ENCODE data around the gene CHD3. TPM values are rescaled to one million over a fixed set of nuclear protein-coding genes. Genes with fewer than 3 reads are reported as not detected.

CHD3 gene
- total RNA-seq, 1 experiment from 2014 or later: 84.6 TPM

DNA sequence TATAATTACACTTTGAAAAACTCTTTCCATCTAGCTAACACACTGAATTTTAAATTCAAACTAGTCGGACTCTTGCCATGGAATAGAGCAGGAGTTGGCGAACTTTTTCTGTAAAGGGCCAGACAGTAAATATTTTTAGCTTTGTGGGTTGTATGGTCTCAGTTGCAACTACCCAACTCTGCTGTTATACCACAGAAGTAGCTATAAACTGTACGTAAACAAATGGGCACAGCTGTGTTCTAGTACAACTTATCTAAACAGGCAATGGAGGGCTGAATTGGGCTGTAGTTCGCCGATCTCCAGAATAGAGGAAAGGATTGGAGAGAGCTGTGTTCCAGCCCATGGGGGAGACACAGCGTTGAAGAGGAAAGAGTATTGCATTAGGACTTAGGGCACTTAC is 52.2 kb downstream of the CHD3 start:
- Histone ChIP-seq H3K27me3 (ENCODE audit: control insufficient read depth, insufficient read depth, low read length) (no peaks in the 10 kb centered on the region), H3K4me3 (ENCODE audit: low read depth in 2 of 2, low read length in 2 of 2) (no peak overlapping the region), H3K4me1 (ENCODE audit: control insufficient read depth, insufficient read depth, low read length) (no peaks in the 10 kb centered on the region), H3K9me3 (ENCODE audit: control insufficient read depth, insufficient read depth, low read depth, low read length) (no peaks in the 10 kb centered on the region), H3K27ac (ENCODE audit: low read length) (no peak overlapping the region), H3K36me3 (ENCODE audit: control insufficient read depth, insufficient read depth, low read length) (peaks cover 17% of the 10 kb centered on the region)
- DNase-seq (ENCODE audit: low read depth, low spot score) (no peak), ATAC-seq (no peak)
- in situ Hi-C loops (cut with HindIII; ENCODE audit: low pct_unique_long_range_greater_than_20kb, low sequenced_read_pairs): no loop called here
- TF ChIP-seq, protein P1, sequence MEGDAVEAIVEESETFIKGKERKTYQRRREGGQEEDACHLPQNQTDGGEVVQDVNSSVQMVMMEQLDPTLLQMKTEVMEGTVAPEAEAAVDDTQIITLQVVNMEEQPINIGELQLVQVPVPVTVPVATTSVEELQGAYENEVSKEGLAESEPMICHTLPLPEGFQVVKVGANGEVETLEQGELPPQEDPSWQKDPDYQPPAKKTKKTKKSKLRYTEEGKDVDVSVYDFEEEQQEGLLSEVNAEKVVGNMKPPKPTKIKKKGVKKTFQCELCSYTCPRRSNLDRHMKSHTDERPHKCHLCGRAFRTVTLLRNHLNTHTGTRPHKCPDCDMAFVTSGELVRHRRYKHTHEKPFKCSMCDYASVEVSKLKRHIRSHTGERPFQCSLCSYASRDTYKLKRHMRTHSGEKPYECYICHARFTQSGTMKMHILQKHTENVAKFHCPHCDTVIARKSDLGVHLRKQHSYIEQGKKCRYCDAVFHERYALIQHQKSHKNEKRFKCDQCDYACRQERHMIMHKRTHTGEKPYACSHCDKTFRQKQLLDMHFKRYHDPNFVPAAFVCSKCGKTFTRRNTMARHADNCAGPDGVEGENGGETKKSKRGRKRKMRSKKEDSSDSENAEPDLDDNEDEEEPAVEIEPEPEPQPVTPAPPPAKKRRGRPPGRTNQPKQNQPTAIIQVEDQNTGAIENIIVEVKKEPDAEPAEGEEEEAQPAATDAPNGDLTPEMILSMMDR (IDR thresholded peaks at IDR 0.05): no peak
- TF ChIP-seq, protein P2, sequence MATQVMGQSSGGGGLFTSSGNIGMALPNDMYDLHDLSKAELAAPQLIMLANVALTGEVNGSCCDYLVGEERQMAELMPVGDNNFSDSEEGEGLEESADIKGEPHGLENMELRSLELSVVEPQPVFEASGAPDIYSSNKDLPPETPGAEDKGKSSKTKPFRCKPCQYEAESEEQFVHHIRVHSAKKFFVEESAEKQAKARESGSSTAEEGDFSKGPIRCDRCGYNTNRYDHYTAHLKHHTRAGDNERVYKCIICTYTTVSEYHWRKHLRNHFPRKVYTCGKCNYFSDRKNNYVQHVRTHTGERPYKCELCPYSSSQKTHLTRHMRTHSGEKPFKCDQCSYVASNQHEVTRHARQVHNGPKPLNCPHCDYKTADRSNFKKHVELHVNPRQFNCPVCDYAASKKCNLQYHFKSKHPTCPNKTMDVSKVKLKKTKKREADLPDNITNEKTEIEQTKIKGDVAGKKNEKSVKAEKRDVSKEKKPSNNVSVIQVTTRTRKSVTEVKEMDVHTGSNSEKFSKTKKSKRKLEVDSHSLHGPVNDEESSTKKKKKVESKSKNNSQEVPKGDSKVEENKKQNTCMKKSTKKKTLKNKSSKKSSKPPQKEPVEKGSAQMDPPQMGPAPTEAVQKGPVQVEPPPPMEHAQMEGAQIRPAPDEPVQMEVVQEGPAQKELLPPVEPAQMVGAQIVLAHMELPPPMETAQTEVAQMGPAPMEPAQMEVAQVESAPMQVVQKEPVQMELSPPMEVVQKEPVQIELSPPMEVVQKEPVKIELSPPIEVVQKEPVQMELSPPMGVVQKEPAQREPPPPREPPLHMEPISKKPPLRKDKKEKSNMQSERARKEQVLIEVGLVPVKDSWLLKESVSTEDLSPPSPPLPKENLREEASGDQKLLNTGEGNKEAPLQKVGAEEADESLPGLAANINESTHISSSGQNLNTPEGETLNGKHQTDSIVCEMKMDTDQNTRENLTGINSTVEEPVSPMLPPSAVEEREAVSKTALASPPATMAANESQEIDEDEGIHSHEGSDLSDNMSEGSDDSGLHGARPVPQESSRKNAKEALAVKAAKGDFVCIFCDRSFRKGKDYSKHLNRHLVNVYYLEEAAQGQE (IDR thresholded peaks at IDR 0.05; ENCODE audit: insufficient read depth in 1 of 2, low read depth in 2 of 2, low read length in 1 of 2): no peak
- TF ChIP-seq SIN3A (IDR thresholded peaks at IDR 0.05; ENCODE audit: borderline replicate concordance, insufficient read depth, low read depth, low read length) (no peak), POLR2AphosphoS5 (IDR thresholded peaks at IDR 0.05; ENCODE audit: low read depth, low read length) (no peak), TCF7L2 (IDR thresholded peaks at IDR 0.05; ENCODE audit: low read depth, low read length) (no peak)
- BruUV-seq (replicated peaks): TSS peak; percentile 34
- intact Hi-C loops (cut with micrococcal nuclease; ENCODE audit: unreplicated experiment): no loop called here
- POLR2A ChIA-PET: no interaction called here
- CTCF ChIA-PET: interaction anchor here (0.7 kb wide), 1 partner anchor 360 kb away, joined by 3 read pairs; no protein-coding TSS in a partner anchor

DNA sequence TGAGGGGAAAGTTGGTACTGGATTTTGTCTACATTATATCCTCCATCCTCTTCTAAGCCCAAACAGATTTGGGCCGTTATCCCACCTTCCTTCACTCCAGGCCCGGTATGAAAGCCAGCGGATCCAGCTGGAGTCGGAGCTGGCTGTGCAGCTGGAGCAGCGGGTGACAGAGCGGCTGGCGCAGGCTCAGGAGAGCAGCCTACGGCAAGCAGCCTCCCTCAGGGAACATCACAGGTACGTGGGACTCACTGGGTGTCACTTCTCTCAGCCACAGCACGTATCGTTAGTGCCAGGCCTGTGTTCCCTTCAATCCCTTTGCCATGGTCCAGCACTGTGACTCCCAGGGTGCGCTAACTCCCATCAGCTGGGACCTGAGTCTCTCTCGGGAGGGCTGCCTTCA is 54.7 kb downstream of the CHD3 start:
- ChIA-PET CTCF (no interaction called here), POLR2A (interaction anchor here (0.6 kb wide), 1 partner anchor 101 kb away, joined by 3 read pairs; no protein-coding TSS in a partner anchor)
- DNase-seq (ENCODE audit: low read depth, low spot score) (no peak), ATAC-seq (no peak)
- TF ChIP-seq, protein P1 (IDR thresholded peaks at IDR 0.05): no peak
- TF ChIP-seq, protein P2 (IDR thresholded peaks at IDR 0.05; ENCODE audit: insufficient read depth in 1 of 2, low read depth in 2 of 2, low read length in 1 of 2): no peak
- TF ChIP-seq POLR2AphosphoS5 (IDR thresholded peaks at IDR 0.05; ENCODE audit: low read depth, low read length) (no peak), SIN3A (IDR thresholded peaks at IDR 0.05; ENCODE audit: borderline replicate concordance, insufficient read depth, low read depth, low read length) (no peak)
- no peak overlapping the region for H3K27ac ChIP-seq (ENCODE audit: low read length)
- H3K4me1 ChIP-seq (ENCODE audit: control insufficient read depth, insufficient read depth, low read length): no peaks in the 10 kb centered on the region
- H3K27me3 ChIP-seq (ENCODE audit: control insufficient read depth, insufficient read depth, low read length): no peaks in the 10 kb centered on the region
- intact Hi-C loops (cut with micrococcal nuclease; ENCODE audit: unreplicated experiment): no loop called here
- no peaks in the 10 kb centered on the region for H3K9me3 ChIP-seq (ENCODE audit: control insufficient read depth, insufficient read depth, low read depth, low read length)
- peaks cover 21% of the 10 kb centered on the region for H3K36me3 ChIP-seq (ENCODE audit: control insufficient read depth, insufficient read depth, low read length)
- BruUV-seq (replicated peaks): no TSS peak
- H3K4me3 ChIP-seq (ENCODE audit: low read depth in 2 of 2, low read length in 2 of 2): no peak overlapping the region
- in situ Hi-C loops (cut with HindIII; ENCODE audit: low pct_unique_long_range_greater_than_20kb, low sequenced_read_pairs): no loop called here
